K562 (cell line): Measurements from ENCODE around the gene IL1RAPL2. TPM values are rescaled to one million over a fixed set of nuclear protein-coding genes. Genes with fewer than 3 reads are reported as not detected.

Experiments used
- ATAC-seq: fragments of 200-7000 bp; cut with Tn5 transposase; 3 replicates; pipeline ENCODE4 v1.9.1; 2020; ENCODE audit warnings: moderate library complexity
- BruUV-seq: library from RNA; stranded (reverse); fragments of 400-500 nt; replicated peaks from 2 replicates; lab custom pipeline; 2021; lab: Mats Ljungman, UMichigan
- CTCF ChIA-PET: fragments of 300-600 bp; formaldehyde crosslinking; extraction: SDS; loops from one replicate; lab custom pipeline; 2021; ENCODE audit warnings: low intra/inter-chr PET ratio; lab: Yijun Ruan, JAX
- POLR2A ChIA-PET: fragments of 300-600, 350-650 bp; sonication (Branson Sonifier 250); formaldehyde crosslinking; extraction: SDS; loops from one replicate; lab custom pipeline; 2021; ENCODE audit warnings: antibody characterized with exemption, inconsistent platforms; lab: Yijun Ruan, JAX
- DNase-seq, 4 experiments: peaks; one replicate each; pipeline versions ENCODE4 v3.0.0 to v3.0.0-alpha.2; 2011 to 2018; ENCODE audit warnings: low spot score in 3 of 4, mixed read lengths in 3 of 4; ENCODE audit errors: extremely low read depth in 1 of 4
- FAIRE-seq: peaks from 2 replicates; lab custom pipeline; 2011; peaks lifted over from hg19 to GRCh38; lab: Jason Lieb, UNC
- H2AFZ ChIP-seq: 2 replicates; pipeline ENCODE4 v1.6.0; 2011; ENCODE audit warnings: low read depth, low read length, control low read depth, inconsistent platforms
- H3K27ac ChIP-seq: fragments of 200-600 bp; 3 replicates; pipeline ENCODE4 v1.8.0; 2011; ENCODE audit warnings: low read depth, mild to moderate bottlenecking, control low read depth, inconsistent platforms, low read length, moderate library complexity, mixed read lengths; ENCODE audit errors: extremely low read depth
- H3K27me3 ChIP-seq, 2 experiments: fragments of 300-600 bp in 1 of 2; 2 replicates in 1 of 2; 3 replicates in 1 of 2; pipeline versions ENCODE4 v1.6.0 to v1.8.0; 2011; ENCODE audit warnings: inconsistent platforms in 2 of 2, low read length in 2 of 2, mild to moderate bottlenecking in 1 of 2, mixed read lengths in 1 of 2, moderate library complexity in 1 of 2; ENCODE audit not compliant: control insufficient read depth in 2 of 2, insufficient read depth in 2 of 2
- H3K36me3 ChIP-seq: fragments of 300-600 bp; 3 replicates; pipeline ENCODE4 v1.8.0; 2011; ENCODE audit warnings: mild to moderate bottlenecking, low read length, inconsistent platforms; ENCODE audit not compliant: control insufficient read depth, insufficient read depth
- H3K4me1 ChIP-seq, 2 experiments: fragments of 200-600 bp in 1 of 2; replicated peaks in 1 of 2; 2 replicates in 1 of 2; 3 replicates in 1 of 2; pipeline versions ENCODE4 v1.5.1 to v1.8.0; 2011; ENCODE audit warnings: inconsistent platforms in 2 of 2, low read length in 2 of 2, mild to moderate bottlenecking in 1 of 2, mixed read lengths in 1 of 2, moderate library complexity in 1 of 2; ENCODE audit not compliant: control insufficient read depth in 2 of 2, insufficient read depth in 2 of 2
- H3K4me2 ChIP-seq: 2 replicates; pipeline ENCODE4 v1.6.1; 2011; ENCODE audit warnings: low read length, control low read depth, inconsistent platforms, mixed read lengths; ENCODE audit not compliant: insufficient read depth
- H3K4me3 ChIP-seq: fragments of 200-600 bp; sonication (generic), shearing (Covaris generic); 2 replicates; pipeline ENCODE4 v1.5.1; 2016; ENCODE audit warnings: control low read depth, inconsistent platforms
- H3K79me2 ChIP-seq: fragments of 200-600 bp; 3 replicates; pipeline ENCODE4 v1.8.0; 2011; ENCODE audit warnings: low read length, inconsistent platforms; ENCODE audit not compliant: control insufficient read depth, insufficient read depth
- H3K9ac ChIP-seq, 2 experiments: 2 replicates each; pipeline versions ENCODE4 v1.6.0 to v1.6.1; 2011; ENCODE audit warnings: low read depth in 2 of 2, low read length in 2 of 2, control low read depth in 1 of 2, inconsistent platforms in 1 of 2, mild to moderate bottlenecking in 1 of 2, mixed read lengths in 1 of 2; ENCODE audit not compliant: insufficient read depth in 1 of 2
- H3K9me1 ChIP-seq: one replicate; pipeline ENCODE4 v1.6.0; 2011; ENCODE audit warnings: inconsistent platforms, mild to moderate bottlenecking, low read length, moderate library complexity; ENCODE audit not compliant: control insufficient read depth, insufficient read depth
- H3K9me3 ChIP-seq: replicated peaks from 2 replicates; pipeline ENCODE4 v1.5.1; 2011; ENCODE audit warnings: low read depth, low read length, inconsistent platforms; ENCODE audit not compliant: control insufficient read depth, insufficient read depth
- H4K20me1 ChIP-seq: replicated peaks from 2 replicates; pipeline ENCODE4 v1.6.1; 2011; ENCODE audit warnings: low read length, inconsistent platforms, mixed read lengths; ENCODE audit not compliant: control insufficient read depth, insufficient read depth
- CREB3L1 ChIP-seq: fragments of 450-650 bp; IDR thresholded peaks from 2 replicates; pipeline ENCODE4 v1.6.1; 2014; ENCODE audit warnings: low read depth, mild to moderate bottlenecking, moderate library complexity, borderline replicate concordance
- CTCF ChIP-seq, 3 experiments: IDR thresholded peaks in 2 of 3; conservative IDR thresholded peaks in 1 of 3; 2 replicates each; pipeline ENCODE4 v1.5.1; 2011 to 2012; ENCODE audit warnings: low read length in 3 of 3, mild to moderate bottlenecking in 3 of 3, control low read depth in 2 of 3, improper control_type of control experiment in 1 of 3, inconsistent platforms in 1 of 3, low read depth in 1 of 3, mixed read lengths in 1 of 3, moderate library complexity in 1 of 3; ENCODE audit not compliant: insufficient read depth in 2 of 3
- CTCFL ChIP-seq: IDR thresholded peaks from 2 replicates; pipeline ENCODE4 v1.6.1; 2011; ENCODE audit warnings: borderline replicate concordance, low read depth, mild to moderate bottlenecking, moderate library complexity, low read length; ENCODE audit not compliant: insufficient read depth, poor library complexity, severe bottlenecking
- ELF2 ChIP-seq: fragments of 250-450 bp; sonication (Bioruptor Pico); IDR thresholded peaks from 2 replicates; pipeline ENCODE4 v1.5.0; 2021; ENCODE audit warnings: mild to moderate bottlenecking
- HES1 ChIP-seq: fragments of 450-650 bp; IDR thresholded peaks from 2 replicates; pipeline ENCODE4 v1.6.1; 2016; ENCODE audit warnings: low read depth, mild to moderate bottlenecking, moderate library complexity
- YY1 ChIP-seq, 3 experiments: IDR thresholded peaks; 2 replicates each; pipeline ENCODE4 v1.6.1; 2011; ENCODE audit warnings: low read length in 2 of 3, mild to moderate bottlenecking in 2 of 3, moderate library complexity in 2 of 3, borderline replicate concordance in 1 of 3, control low read depth in 1 of 3, low read depth in 1 of 3; ENCODE audit not compliant: insufficient read depth in 3 of 3, insufficient replicate concordance in 2 of 3, control insufficient read depth in 1 of 3, insufficient read length in 1 of 3; ENCODE audit errors: extremely low read depth in 1 of 3
- ZNF609 ChIP-seq: sonication (generic); formaldehyde crosslinking; IDR thresholded peaks from 2 replicates; pipeline ENCODE4 v1.8.1; 2023; ENCODE audit warnings: missing genetic modification reagents, mild to moderate bottlenecking, borderline replicate concordance
- in situ Hi-C: fragments of 300-500 bp; cut with MboI; formaldehyde crosslinking; loops from 4 replicates; pipeline ENCODE4 v1.15.0; 2018; ENCODE audit warnings: inconsistent platforms, mixed read lengths
- intact Hi-C: fragments of 100-400 bp; cut with micrococcal nuclease; formaldehyde crosslinking; loops from 2 replicates; pipeline ENCODE4 v1.14.2; 2022
- polyA plus RNA-seq, 8 experiments: library from polyadenylated mRNA; depleted of rRNA in 4 of 8; stranded (reverse) in 5 of 8; unstranded in 3 of 8; fragments of >200 nt; fragmentation: Nextera tagmentation in 2 of 8; fragmentation: Illumina TruSeq in 1 of 8; extraction: Ambion mirVana in 2 of 8; extraction: Trizol in 1 of 8; gene quantifications; 2 replicates each; pipeline versions ENCODE4 v1.2.1 to v1.2.3, GENCODE V29; 2011 to 2014; ENCODE audit warnings: inconsistent platforms in 1 of 8, missing spikeins in 1 of 8
- total RNA-seq, 7 experiments: library from RNA; depleted of rRNA in 6 of 7; stranded (reverse); fragments of >200 nt in 6 of 7; fragmentation: Illumina TruSeq in 2 of 7; extraction: Trizol in 2 of 7; gene quantifications; 2 replicates each; pipeline versions ENCODE4 v1.2.1 to v1.2.3, GENCODE V29; 2011 to 2021; ENCODE audit warnings: low replicate concordance in 1 of 7

IL1RAPL2 gene
- total and polyA plus RNA-seq, 9 of the 15 experiments (the other 6 are each of a cell fraction or from before 2014, with no cell fraction given): not detected

GRCh38 chrX:105635794-105636193 is 1069.8 kb downstream of the IL1RAPL2 start:
- H3K9ac ChIP-seq: no peak overlapping the region
- no peak overlapping the region for H2AFZ ChIP-seq
- CTCF ChIA-PET: no interaction called here
- H3K4me3 ChIP-seq: no peak overlapping the region
- in situ Hi-C loops: no loop called here
- BruUV-seq: no TSS peak
- ATAC-seq (no peak), DNase-seq (no peak), FAIRE-seq (no peak)
- POLR2A ChIA-PET: no interaction called here
- no peak overlapping the region for H3K4me2 ChIP-seq
- intact Hi-C loops: no loop called here
- no peaks in the 10 kb centered on the region for H3K4me1 ChIP-seq
- TF ChIP-seq YY1 (IDR thresholded peaks at IDR 0.05; ENCODE audit: borderline replicate concordance in 1 of 3, control insufficient read depth in 1 of 3, extremely low read depth in 1 of 3, insufficient read depth in 3 of 3, insufficient read length in 1 of 3, insufficient replicate concordance in 2 of 3, low read depth in 1 of 3, low read length in 2 of 3) (no peak), CREB3L1 (no peak), HES1 (no peak), CTCFL (no peak), ELF2 (no peak), ZNF609 (CRISPR knock-in tag) (no peak), CTCF (IDR thresholded peaks at IDR 0.05 in 2 of 3, conservative IDR thresholded peaks at IDR 0.05 in 1 of 3; ENCODE audit: insufficient read depth in 2 of 3, low read depth in 1 of 3, low read length in 3 of 3) (no peak)
- no peaks in the 10 kb centered on the region for H3K9me3 ChIP-seq
- H3K27ac ChIP-seq: no peak overlapping the region
- H3K36me3 ChIP-seq: no peaks in the 10 kb centered on the region
- no peaks in the 10 kb centered on the region for H3K27me3 ChIP-seq
- no peaks in the 10 kb centered on the region for H3K9me1 ChIP-seq
- H4K20me1 ChIP-seq: no peaks in the 10 kb centered on the region
- H3K79me2 ChIP-seq: no peaks in the 10 kb centered on the region
